Body of pancreas (tissue), 4 donors: ENCODE data around the gene MFAP2.

Experiments used
- POLR2A ChIP-seq, 3 donors: fragments of 450-650 bp; IDR thresholded peaks; one replicate each; pipeline ENCODE4 v1.6.1; 2016; ENCODE audit warnings: antibody characterized with exemption in 3 of 3, mild to moderate bottlenecking in 2 of 3
- TF ChIP-seq, protein P1 (sequence below), 7 experiments: fragments of 450-650 bp in 4 of 7; fragments of 200-600 bp in 3 of 7; sonication (generic) in 3 of 7; IDR thresholded peaks; one replicate each; pipeline ENCODE4 v1.5.1; 2016 to 2019; ENCODE audit warnings: antibody characterized with exemption in 7 of 7

DNA sequence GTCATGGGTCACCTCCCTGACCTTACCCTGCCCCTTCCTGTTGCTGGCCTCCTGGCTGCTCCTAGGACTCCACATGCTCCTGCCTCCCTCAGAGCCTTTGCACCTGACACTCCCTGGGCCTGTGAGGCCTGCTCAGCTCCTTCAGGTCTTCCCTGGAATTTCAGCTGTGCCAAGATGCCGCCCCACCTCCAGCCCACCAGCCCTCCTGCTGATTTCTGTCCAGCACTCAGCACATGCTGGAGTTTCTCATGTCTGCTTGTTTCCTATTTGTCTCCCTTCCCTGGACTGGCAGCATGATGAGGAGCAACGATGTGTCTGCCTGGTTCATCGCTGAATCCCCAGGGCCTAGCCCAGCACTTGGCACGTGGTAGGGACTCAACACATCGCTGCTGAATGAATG, 3.0 kb downstream of the MFAP2 start:
- TF ChIP-seq POLR2A (IDR thresholded peaks at IDR 0.05) = no peak
- TF ChIP-seq, protein P1, sequence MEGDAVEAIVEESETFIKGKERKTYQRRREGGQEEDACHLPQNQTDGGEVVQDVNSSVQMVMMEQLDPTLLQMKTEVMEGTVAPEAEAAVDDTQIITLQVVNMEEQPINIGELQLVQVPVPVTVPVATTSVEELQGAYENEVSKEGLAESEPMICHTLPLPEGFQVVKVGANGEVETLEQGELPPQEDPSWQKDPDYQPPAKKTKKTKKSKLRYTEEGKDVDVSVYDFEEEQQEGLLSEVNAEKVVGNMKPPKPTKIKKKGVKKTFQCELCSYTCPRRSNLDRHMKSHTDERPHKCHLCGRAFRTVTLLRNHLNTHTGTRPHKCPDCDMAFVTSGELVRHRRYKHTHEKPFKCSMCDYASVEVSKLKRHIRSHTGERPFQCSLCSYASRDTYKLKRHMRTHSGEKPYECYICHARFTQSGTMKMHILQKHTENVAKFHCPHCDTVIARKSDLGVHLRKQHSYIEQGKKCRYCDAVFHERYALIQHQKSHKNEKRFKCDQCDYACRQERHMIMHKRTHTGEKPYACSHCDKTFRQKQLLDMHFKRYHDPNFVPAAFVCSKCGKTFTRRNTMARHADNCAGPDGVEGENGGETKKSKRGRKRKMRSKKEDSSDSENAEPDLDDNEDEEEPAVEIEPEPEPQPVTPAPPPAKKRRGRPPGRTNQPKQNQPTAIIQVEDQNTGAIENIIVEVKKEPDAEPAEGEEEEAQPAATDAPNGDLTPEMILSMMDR (IDR thresholded peaks at IDR 0.05) = no peak
